Neural cell (in vitro differentiated cells): ENCODE measurements around the gene ATP4B.

Source experiments
- CTCF ChIP-seq: fragments of 450-650 bp; IDR thresholded peaks from 2 replicates; pipeline ENCODE4 v1.5.1; 2014; ENCODE audit warnings: antibody characterized with exemption, mild to moderate bottlenecking, moderate library complexity; ENCODE audit not compliant: poor library complexity, severe bottlenecking
- EP300 ChIP-seq: fragments of 450-650 bp; conservative IDR thresholded peaks from 2 replicates; pipeline ENCODE4 v1.6.1; 2014; ENCODE audit warnings: antibody characterized with exemption, mild to moderate bottlenecking, moderate library complexity; ENCODE audit not compliant: poor library complexity, severe bottlenecking
- EZH2 ChIP-seq: fragments of 200-600, 300-800 bp; shearing (Covaris generic), sonication (generic); IDR thresholded peaks from 2 replicates; pipeline ENCODE4 v1.6.1; 2014; ENCODE audit warnings: antibody characterized with exemption, low read length, borderline replicate concordance, mild to moderate bottlenecking; ENCODE audit not compliant: insufficient read depth, poor library complexity, severe bottlenecking
- MXI1 ChIP-seq: fragments of 450-650 bp; conservative IDR thresholded peaks from 2 replicates; pipeline ENCODE4 v1.6.1; 2014; ENCODE audit warnings: antibody characterized with exemption, mild to moderate bottlenecking; ENCODE audit not compliant: poor library complexity, severe bottlenecking
- POLR2AphosphoS5 ChIP-seq: IDR thresholded peaks from 2 replicates; pipeline ENCODE4 v1.6.1; 2012
- RAD21 ChIP-seq: fragments of 450-650 bp; conservative IDR thresholded peaks from 2 replicates; pipeline ENCODE4 v1.6.1; 2014; ENCODE audit warnings: antibody characterized with exemption, mild to moderate bottlenecking, moderate library complexity
- SMC3 ChIP-seq: fragments of 450-650 bp; conservative IDR thresholded peaks from 2 replicates; pipeline ENCODE4 v1.6.1; 2014; ENCODE audit warnings: antibody characterized with exemption, mild to moderate bottlenecking, moderate library complexity; ENCODE audit not compliant: poor library complexity
- TAF1 ChIP-seq: IDR thresholded peaks from 2 replicates; pipeline ENCODE4 v1.6.1; 2012; ENCODE audit warnings: low read depth

- TF ChIP-seq CTCF, result no peak
- TF ChIP-seq EP300, result no peak
- no peak for TF ChIP-seq EZH2
- no peak for TF ChIP-seq MXI1
- TF ChIP-seq POLR2AphosphoS5, result no peak
- TF ChIP-seq TAF1, result no peak
- no peak for TF ChIP-seq SMC3
- TF ChIP-seq RAD21, result no peak
These were observed 10.4 kb downstream of the ATP4B start for GRCh38 chr13:113647351-113648215.
